ENCODE results near the gene ZNF197. TPM values are rescaled to one million over a fixed set of nuclear protein-coding genes. Genes with fewer than 3 reads are reported as not detected.

Gene ZNF197
- total and polyA plus RNA-seq, 2 of the 8 experiments (the other 6 are each of a cell fraction or from before 2014, with no cell fraction given) = 3.9 to 16.8 TPM

DNA sequence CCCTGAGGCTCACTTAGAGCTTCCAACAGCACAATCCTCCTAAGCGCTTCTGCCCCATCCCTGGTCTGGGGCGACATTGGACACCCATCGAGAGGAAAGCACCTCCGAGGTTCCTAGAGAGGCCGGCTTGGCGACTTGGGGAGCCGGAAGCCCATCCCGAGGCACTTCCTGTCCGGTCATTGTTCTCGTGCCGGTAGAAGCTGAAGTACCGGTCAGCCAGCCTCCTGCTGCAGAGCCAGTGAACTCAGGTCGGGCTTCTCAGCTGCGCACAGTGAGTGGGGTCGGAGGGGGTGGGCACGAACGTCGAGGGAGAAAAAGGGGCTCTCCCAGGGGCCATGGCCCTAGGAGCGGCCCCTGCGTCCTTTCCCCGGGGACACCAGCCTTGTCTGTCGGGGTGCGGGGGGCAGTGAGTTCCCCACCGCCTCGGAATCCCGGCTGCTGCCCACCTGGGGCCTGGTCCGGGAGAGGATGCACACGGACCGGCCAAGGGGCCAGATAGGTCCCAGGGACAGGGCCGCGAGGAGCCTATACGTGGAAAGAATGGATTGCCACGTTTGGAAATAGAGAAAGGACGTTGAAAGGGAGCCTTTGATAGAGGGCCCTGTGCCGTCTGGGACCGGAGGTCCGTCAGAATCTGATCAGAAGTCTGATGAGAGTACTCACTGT is 23.9 kb downstream of the ZNF197 start, which contains the start of gene ZNF35 (continued):
- TF ChIP-seq, protein P1, sequence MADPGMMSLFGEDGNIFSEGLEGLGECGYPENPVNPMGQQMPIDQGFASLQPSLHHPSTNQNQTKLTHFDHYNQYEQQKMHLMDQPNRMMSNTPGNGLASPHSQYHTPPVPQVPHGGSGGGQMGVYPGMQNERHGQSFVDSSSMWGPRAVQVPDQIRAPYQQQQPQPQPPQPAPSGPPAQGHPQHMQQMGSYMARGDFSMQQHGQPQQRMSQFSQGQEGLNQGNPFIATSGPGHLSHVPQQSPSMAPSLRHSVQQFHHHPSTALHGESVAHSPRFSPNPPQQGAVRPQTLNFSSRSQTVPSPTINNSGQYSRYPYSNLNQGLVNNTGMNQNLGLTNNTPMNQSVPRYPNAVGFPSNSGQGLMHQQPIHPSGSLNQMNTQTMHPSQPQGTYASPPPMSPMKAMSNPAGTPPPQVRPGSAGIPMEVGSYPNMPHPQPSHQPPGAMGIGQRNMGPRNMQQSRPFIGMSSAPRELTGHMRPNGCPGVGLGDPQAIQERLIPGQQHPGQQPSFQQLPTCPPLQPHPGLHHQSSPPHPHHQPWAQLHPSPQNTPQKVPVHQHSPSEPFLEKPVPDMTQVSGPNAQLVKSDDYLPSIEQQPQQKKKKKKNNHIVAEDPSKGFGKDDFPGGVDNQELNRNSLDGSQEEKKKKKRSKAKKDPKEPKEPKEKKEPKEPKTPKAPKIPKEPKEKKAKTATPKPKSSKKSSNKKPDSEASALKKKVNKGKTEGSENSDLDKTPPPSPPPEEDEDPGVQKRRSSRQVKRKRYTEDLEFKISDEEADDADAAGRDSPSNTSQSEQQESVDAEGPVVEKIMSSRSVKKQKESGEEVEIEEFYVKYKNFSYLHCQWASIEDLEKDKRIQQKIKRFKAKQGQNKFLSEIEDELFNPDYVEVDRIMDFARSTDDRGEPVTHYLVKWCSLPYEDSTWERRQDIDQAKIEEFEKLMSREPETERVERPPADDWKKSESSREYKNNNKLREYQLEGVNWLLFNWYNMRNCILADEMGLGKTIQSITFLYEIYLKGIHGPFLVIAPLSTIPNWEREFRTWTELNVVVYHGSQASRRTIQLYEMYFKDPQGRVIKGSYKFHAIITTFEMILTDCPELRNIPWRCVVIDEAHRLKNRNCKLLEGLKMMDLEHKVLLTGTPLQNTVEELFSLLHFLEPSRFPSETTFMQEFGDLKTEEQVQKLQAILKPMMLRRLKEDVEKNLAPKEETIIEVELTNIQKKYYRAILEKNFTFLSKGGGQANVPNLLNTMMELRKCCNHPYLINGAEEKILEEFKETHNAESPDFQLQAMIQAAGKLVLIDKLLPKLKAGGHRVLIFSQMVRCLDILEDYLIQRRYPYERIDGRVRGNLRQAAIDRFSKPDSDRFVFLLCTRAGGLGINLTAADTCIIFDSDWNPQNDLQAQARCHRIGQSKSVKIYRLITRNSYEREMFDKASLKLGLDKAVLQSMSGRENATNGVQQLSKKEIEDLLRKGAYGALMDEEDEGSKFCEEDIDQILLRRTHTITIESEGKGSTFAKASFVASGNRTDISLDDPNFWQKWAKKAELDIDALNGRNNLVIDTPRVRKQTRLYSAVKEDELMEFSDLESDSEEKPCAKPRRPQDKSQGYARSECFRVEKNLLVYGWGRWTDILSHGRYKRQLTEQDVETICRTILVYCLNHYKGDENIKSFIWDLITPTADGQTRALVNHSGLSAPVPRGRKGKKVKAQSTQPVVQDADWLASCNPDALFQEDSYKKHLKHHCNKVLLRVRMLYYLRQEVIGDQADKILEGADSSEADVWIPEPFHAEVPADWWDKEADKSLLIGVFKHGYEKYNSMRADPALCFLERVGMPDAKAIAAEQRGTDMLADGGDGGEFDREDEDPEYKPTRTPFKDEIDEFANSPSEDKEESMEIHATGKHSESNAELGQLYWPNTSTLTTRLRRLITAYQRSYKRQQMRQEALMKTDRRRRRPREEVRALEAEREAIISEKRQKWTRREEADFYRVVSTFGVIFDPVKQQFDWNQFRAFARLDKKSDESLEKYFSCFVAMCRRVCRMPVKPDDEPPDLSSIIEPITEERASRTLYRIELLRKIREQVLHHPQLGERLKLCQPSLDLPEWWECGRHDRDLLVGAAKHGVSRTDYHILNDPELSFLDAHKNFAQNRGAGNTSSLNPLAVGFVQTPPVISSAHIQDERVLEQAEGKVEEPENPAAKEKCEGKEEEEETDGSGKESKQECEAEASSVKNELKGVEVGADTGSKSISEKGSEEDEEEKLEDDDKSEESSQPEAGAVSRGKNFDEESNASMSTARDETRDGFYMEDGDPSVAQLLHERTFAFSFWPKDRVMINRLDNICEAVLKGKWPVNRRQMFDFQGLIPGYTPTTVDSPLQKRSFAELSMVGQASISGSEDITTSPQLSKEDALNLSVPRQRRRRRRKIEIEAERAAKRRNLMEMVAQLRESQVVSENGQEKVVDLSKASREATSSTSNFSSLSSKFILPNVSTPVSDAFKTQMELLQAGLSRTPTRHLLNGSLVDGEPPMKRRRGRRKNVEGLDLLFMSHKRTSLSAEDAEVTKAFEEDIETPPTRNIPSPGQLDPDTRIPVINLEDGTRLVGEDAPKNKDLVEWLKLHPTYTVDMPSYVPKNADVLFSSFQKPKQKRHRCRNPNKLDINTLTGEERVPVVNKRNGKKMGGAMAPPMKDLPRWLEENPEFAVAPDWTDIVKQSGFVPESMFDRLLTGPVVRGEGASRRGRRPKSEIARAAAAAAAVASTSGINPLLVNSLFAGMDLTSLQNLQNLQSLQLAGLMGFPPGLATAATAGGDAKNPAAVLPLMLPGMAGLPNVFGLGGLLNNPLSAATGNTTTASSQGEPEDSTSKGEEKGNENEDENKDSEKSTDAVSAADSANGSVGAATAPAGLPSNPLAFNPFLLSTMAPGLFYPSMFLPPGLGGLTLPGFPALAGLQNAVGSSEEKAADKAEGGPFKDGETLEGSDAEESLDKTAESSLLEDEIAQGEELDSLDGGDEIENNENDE (IDR thresholded peaks at IDR 0.05; ENCODE audit: insufficient replicate concordance, low read length) = no peak
- no peak for TF ChIP-seq EP300 (IDR thresholded peaks at IDR 0.05; ENCODE audit: borderline replicate concordance in 1 of 2, low read depth in 2 of 2, low read length in 2 of 2)
- TF ChIP-seq, protein P2, sequence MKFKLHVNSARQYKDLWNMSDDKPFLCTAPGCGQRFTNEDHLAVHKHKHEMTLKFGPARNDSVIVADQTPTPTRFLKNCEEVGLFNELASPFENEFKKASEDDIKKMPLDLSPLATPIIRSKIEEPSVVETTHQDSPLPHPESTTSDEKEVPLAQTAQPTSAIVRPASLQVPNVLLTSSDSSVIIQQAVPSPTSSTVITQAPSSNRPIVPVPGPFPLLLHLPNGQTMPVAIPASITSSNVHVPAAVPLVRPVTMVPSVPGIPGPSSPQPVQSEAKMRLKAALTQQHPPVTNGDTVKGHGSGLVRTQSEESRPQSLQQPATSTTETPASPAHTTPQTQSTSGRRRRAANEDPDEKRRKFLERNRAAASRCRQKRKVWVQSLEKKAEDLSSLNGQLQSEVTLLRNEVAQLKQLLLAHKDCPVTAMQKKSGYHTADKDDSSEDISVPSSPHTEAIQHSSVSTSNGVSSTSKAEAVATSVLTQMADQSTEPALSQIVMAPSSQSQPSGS (IDR thresholded peaks at IDR 0.05; ENCODE audit: low read length) = no peak
- TF ChIP-seq CHD2 (IDR thresholded peaks at IDR 0.05; ENCODE audit: low read length) = no peak
